IMR-90 (cell line): ENCODE results near the gene VMAC. TPM values are rescaled to one million over a fixed set of nuclear protein-coding genes. Genes with fewer than 3 reads are reported as not detected.

Source experiments
- ATAC-seq: fragments of 200-7000 bp; cut with Tn5 transposase; 2 replicates; pipeline ENCODE4 v1.9.1; 2020; ENCODE audit warnings: low read depth, mild to moderate bottlenecking, moderate library complexity
- BruUV-seq: library from RNA; stranded (reverse); fragments of 400-500 nt; replicated peaks from 2 replicates; lab custom pipeline; 2021; lab: Mats Ljungman, UMichigan
- CTCF ChIA-PET: fragments of 300-600 bp; formaldehyde crosslinking; extraction: SDS; loops from one replicate; lab custom pipeline; 2021; ENCODE audit warnings: antibody characterized with exemption; lab: Yijun Ruan, JAX
- POLR2A ChIA-PET: fragments of 300-600 bp; sonication (Branson Sonifier 250); formaldehyde crosslinking; loops from one replicate; lab custom pipeline; 2022; ENCODE audit warnings: antibody characterized with exemption; ENCODE audit not compliant: unreplicated experiment; lab: Charles Lee
- DNase-seq: peaks from one replicate; pipeline ENCODE4 v3.0.0; 2013
- H2AFZ ChIP-seq: replicated peaks from 2 replicates; pipeline ENCODE3; 2013; ENCODE audit warnings: low read length, mild to moderate bottlenecking; ENCODE audit not compliant: poor library complexity
- H2AK5ac ChIP-seq: 2 replicates; pipeline ENCODE4 v1.6.1; 2013; ENCODE audit warnings: low read depth, low read length, inconsistent platforms
- H2AK9ac ChIP-seq: replicated peaks from 2 replicates; pipeline ENCODE3; 2013; ENCODE audit warnings: mild to moderate bottlenecking, low read depth, low read length, moderate library complexity; ENCODE audit not compliant: poor library complexity
- H2BK120ac ChIP-seq: 2 replicates; pipeline ENCODE4 v1.6.1; 2013; ENCODE audit warnings: low read depth, low read length, inconsistent platforms
- H2BK15ac ChIP-seq: 3 replicates; pipeline ENCODE4 v1.6.1; 2013; ENCODE audit warnings: low read depth, low read length, inconsistent platforms
- H2BK20ac ChIP-seq: 2 replicates; pipeline ENCODE4 v1.6.1; 2013; ENCODE audit warnings: low read depth, mild to moderate bottlenecking, inconsistent platforms, low read length, moderate library complexity
- H2BK5ac ChIP-seq: 2 replicates; pipeline ENCODE4 v1.6.1; 2013; ENCODE audit warnings: mild to moderate bottlenecking, low read depth, low read length, inconsistent platforms; ENCODE audit not compliant: poor library complexity, severe bottlenecking
- H3K14ac ChIP-seq: replicated peaks from 2 replicates; pipeline ENCODE4 v1.6.1; 2013; ENCODE audit warnings: low read depth, low read length, inconsistent platforms
- H3K18ac ChIP-seq: 2 replicates; pipeline ENCODE4 v1.6.1; 2013; ENCODE audit warnings: low read depth, low read length, control low read depth
- H3K23ac ChIP-seq: 2 replicates; pipeline ENCODE4 v1.6.1; 2013; ENCODE audit warnings: low read depth, low read length, inconsistent platforms
- H3K27ac ChIP-seq: 2 replicates; pipeline ENCODE4 v1.5.1; 2013; ENCODE audit warnings: mild to moderate bottlenecking, control low read depth, low read length; ENCODE audit not compliant: insufficient read depth
- H3K27me3 ChIP-seq: 2 replicates; pipeline ENCODE4 v1.6.1; 2013; ENCODE audit warnings: low read length; ENCODE audit not compliant: control insufficient read depth, insufficient read depth
- H3K36me3 ChIP-seq: 2 replicates; pipeline ENCODE4 v1.6.1; 2013; ENCODE audit warnings: low read length, mixed read lengths; ENCODE audit not compliant: control insufficient read depth, insufficient read depth
- H3K4ac ChIP-seq: 2 replicates; pipeline ENCODE4 v1.6.1; 2013; ENCODE audit warnings: low read depth, low read length, inconsistent platforms
- H3K4me1 ChIP-seq: 2 replicates; pipeline ENCODE4 v1.6.1; 2013; ENCODE audit warnings: low read length, mixed read lengths; ENCODE audit not compliant: control insufficient read depth, insufficient read depth
- H3K4me2 ChIP-seq: 2 replicates; pipeline ENCODE4 v1.6.1; 2013; ENCODE audit warnings: low read depth, mild to moderate bottlenecking, control low read depth, low read length, moderate library complexity
- H3K4me3 ChIP-seq: 2 replicates; pipeline ENCODE4 v1.5.1; 2013; ENCODE audit warnings: low read depth, mild to moderate bottlenecking, control low read depth, low read length, moderate library complexity; ENCODE audit not compliant: insufficient read depth
- H3K56ac ChIP-seq: 2 replicates; pipeline ENCODE4 v1.6.1; 2013; ENCODE audit warnings: low read length, inconsistent platforms; ENCODE audit not compliant: insufficient read depth; ENCODE audit errors: extremely low read depth
- H3K79me1 ChIP-seq, 2 experiments: 2 replicates each; pipeline ENCODE4 v1.6.1; 2013; ENCODE audit warnings: low read length in 2 of 2, inconsistent platforms in 1 of 2, low read depth in 1 of 2
- H3K9ac ChIP-seq: 2 replicates; pipeline ENCODE4 v1.6.1; 2013; ENCODE audit warnings: low read depth, low read length, control low read depth
- H3K9me1 ChIP-seq: 2 replicates; pipeline ENCODE4 v1.6.1; 2013; ENCODE audit warnings: low read length, inconsistent platforms; ENCODE audit not compliant: insufficient read depth
- H3K9me3 ChIP-seq: 2 replicates; pipeline ENCODE4 v1.6.1; 2013; ENCODE audit warnings: low read length; ENCODE audit not compliant: control insufficient read depth, insufficient read depth
- H4K20me1 ChIP-seq: 2 replicates; pipeline ENCODE4 v1.6.1; 2013; ENCODE audit warnings: low read length, inconsistent platforms; ENCODE audit not compliant: insufficient read depth
- H4K5ac ChIP-seq: 2 replicates; pipeline ENCODE4 v1.6.1; 2013; ENCODE audit warnings: mild to moderate bottlenecking, low read depth, low read length, control low read depth
- H4K8ac ChIP-seq, 2 experiments: 2 replicates each; pipeline ENCODE4 v1.6.1; 2013; ENCODE audit warnings: low read depth in 2 of 2, low read length in 2 of 2, control low read depth in 1 of 2, inconsistent platforms in 1 of 2
- H4K91ac ChIP-seq: 2 replicates; pipeline ENCODE4 v1.6.1; 2013; ENCODE audit warnings: low read depth, low read length, inconsistent platforms; ENCODE audit not compliant: insufficient read depth
- MXI1 ChIP-seq: IDR thresholded peaks from 2 replicates; pipeline ENCODE4 v1.6.1; 2012; ENCODE audit warnings: low read depth, mild to moderate bottlenecking, low read length, moderate library complexity, borderline replicate concordance
- NFE2L2 ChIP-seq: fragments of 150-350 bp; IDR thresholded peaks from 2 replicates; pipeline ENCODE4 v1.6.1; 2016; ENCODE audit warnings: low read depth, mild to moderate bottlenecking, low read length
- WGBS, 2 experiments: methylation state at CpG; one replicate each; pipeline versions ENCODE4 v1.1.5 to v1.1.7; 2013; ENCODE audit warnings: missing lambda C conversion rate in 2 of 2; ENCODE audit not compliant: insufficient read length in 1 of 2; ENCODE audit errors: extremely low coverage in 2 of 2; 5-methylcytosine and 5-hydroxymethylcytosine counted together
- dilution Hi-C: fragments of 300-500 bp; cut with HindIII; formaldehyde crosslinking; loops from one replicate; pipeline ENCODE4 v1.14.3; 2018; ENCODE audit warnings: low sequenced_read_pairs; ENCODE audit not compliant: unreplicated experiment
- in situ Hi-C: fragments of 300-500 bp; cut with MboI; formaldehyde crosslinking; loops from 3 replicates; pipeline ENCODE4 v1.14.3; 2019; ENCODE audit warnings: low sequenced_read_pairs, inconsistent platforms, mixed read lengths
- intact Hi-C: fragments of 100-400 bp; cut with micrococcal nuclease; formaldehyde crosslinking; loops from 2 replicates; pipeline ENCODE4 v1.10.0; 2022
- polyA plus RNA-seq, 3 experiments: library from polyadenylated mRNA; depleted of rRNA; stranded (reverse); fragments of >200 nt; gene quantifications; 2 replicates each; pipeline ENCODE4 v1.2.3, GENCODE V29; 2012; ENCODE audit warnings: low replicate concordance in 1 of 3
- total RNA-seq: library from RNA; depleted of rRNA; stranded (reverse); fragments of >200 nt; gene quantifications from 2 replicates; pipeline ENCODE4 v1.2.3, GENCODE V29; 2012

VMAC gene
- total and polyA plus RNA-seq, 2 of the 4 experiments (the other 2 are of a cell fraction) = 1.4 to 3.1 TPM

GRCh38 chr19:5958851-5959122 lies 54.1 kb downstream of the VMAC start:
- peak overlapping the region; percentile 69; the same call in 1 of the 2 replicates for H3K4ac ChIP-seq
- TF ChIP-seq MXI1 (no peak), NFE2L2 (no peak)
- no peaks in the 10 kb centered on the region; the same call in 1 of the 2 replicates for H3K36me3 ChIP-seq
- WGBS, 2 experiments = 94% methylated on average over 8 of the region's 10 CpGs; no CpG with 5 or more reads in 1 of the 2 experiments
- in situ Hi-C loops (no loop called here), dilution Hi-C loops (no loop called here), intact Hi-C loops (no loop called here)
- no peak overlapping the region for H2BK20ac ChIP-seq
- CTCF ChIA-PET = no interaction called here
- H4K20me1 ChIP-seq = peaks cover 92% of the 10 kb centered on the region
- BruUV-seq = no TSS peak
- no peak overlapping the region for H3K14ac ChIP-seq
- no peak overlapping the region for H4K91ac ChIP-seq
- no peak overlapping the region for H4K8ac ChIP-seq
- no peak overlapping the region for H3K18ac ChIP-seq
- H3K9me3 ChIP-seq = no peaks in the 10 kb centered on the region
- ATAC-seq = no peak
- peaks cover 30 to 99% of the 10 kb centered on the region in 2 experiments for H3K79me1 ChIP-seq
- POLR2A ChIA-PET = no interaction called here
- H3K27ac ChIP-seq = no peak overlapping the region
- H2BK5ac ChIP-seq = no peak overlapping the region
- H3K9ac ChIP-seq = no peak overlapping the region
- no peak overlapping the region for H4K5ac ChIP-seq
- H2BK120ac ChIP-seq = no peak overlapping the region
- H2BK15ac ChIP-seq = no peak overlapping the region
- no peak overlapping the region for H3K23ac ChIP-seq
- H3K4me1 ChIP-seq = peaks cover 50% of the 10 kb centered on the region
- H3K9me1 ChIP-seq = peaks cover 58% of the 10 kb centered on the region
- H3K27me3 ChIP-seq = no peaks in the 10 kb centered on the region
- no peak for DNase-seq
- H2AK5ac ChIP-seq = peak overlapping the region; percentile 26
- peak overlapping the region; percentile 20 for H2AK9ac ChIP-seq
- H3K56ac ChIP-seq = no peak overlapping the region
- H3K4me3 ChIP-seq = no peak overlapping the region
- no peak overlapping the region for H2AFZ ChIP-seq
- no peak overlapping the region for H3K4me2 ChIP-seq
